ENCODE measurements around the gene TSPAN9.
A peak's percentile ranks its signal among the peaks of the same experiment; 100 is the strongest.

The TSPAN9 gene

GRCh38 chr12:3275171-3276041 lies 198.2 kb downstream of the TSPAN9 start:
- DNase-seq (ENCODE audit: low read depth), result peak; percentile 82

- no peak for DNase-seq (ENCODE audit: low read depth)
Measured at GRCh38 chr12:3276226-3276625, 199.0 kb downstream of the TSPAN9 start.

GRCh38 chr12:3277306-3277943 lies 200.2 kb downstream of the TSPAN9 start:
- no peak for DNase-seq (ENCODE audit: low read depth)

DNA sequence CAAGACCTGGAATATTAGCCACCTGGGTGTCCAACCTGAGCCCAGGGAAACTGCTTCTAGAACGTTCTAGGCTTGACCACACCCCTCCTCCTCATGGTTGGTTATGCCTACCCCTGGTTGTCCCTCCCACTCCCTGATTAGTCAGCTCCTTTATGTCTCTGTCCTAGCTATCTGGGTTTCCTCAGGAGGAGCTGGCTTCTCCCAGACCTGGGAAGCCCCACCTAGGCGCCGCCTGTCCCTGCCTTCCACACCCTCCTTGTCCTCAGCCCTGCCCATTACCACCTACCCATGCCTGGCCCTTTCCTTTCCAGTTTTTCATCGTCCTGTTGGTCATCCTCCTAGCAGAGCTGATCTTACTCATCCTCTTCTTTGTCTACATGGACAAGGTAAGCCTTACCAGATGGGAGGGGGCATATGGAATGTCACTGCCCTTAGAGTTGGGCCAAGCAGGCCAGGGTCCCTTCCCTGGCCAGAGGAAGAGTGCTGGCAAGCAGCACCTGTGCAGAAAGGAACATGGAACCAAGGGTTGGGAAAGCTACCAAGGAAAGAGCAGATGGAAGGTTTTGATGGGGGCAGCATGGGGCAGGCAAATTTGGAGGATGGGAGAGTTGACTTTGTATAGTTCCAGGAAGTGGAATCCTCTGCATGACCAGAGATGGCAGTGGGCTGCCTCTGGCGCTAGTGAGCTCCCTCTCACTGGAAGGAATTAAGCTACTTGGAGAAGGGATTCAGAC lies 201.7 kb downstream of the TSPAN9 start:
- DNase-seq (ENCODE audit: low read depth), result no peak

GRCh38 chr12:3279415-3279780 lies 202.2 kb downstream of the TSPAN9 start:
- DNase-seq (ENCODE audit: low read depth), result no peak

GRCh38 chr12:3279832-3280231 lies 202.7 kb downstream of the TSPAN9 start:
- no peak for DNase-seq (ENCODE audit: low read depth)

DNA sequence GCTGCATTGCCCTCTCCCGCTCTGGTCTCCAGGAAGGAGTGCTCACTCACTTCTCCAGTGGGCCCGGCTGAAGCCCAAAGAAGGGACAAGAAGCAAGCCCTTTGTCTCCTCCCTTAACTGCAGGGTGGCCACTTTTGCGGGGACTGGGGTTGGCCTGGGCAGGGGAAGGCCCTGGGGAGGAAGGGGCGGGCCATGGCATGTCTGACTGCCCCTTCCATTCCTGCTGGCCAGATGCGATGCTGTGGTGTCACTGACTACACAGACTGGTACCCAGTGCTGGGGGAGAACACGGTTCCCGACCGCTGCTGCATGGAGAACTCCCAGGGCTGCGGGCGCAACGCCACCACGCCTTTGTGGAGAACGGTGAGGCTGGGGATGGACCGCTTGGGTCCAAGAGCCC lies 203.8 kb downstream of the TSPAN9 start:
- DNase-seq (ENCODE audit: low read depth), result no peak

GRCh38 chr12:3281588-3282383 lies 204.6 kb downstream of the TSPAN9 start:
- DNase-seq (ENCODE audit: low read depth), result no peak

DNA sequence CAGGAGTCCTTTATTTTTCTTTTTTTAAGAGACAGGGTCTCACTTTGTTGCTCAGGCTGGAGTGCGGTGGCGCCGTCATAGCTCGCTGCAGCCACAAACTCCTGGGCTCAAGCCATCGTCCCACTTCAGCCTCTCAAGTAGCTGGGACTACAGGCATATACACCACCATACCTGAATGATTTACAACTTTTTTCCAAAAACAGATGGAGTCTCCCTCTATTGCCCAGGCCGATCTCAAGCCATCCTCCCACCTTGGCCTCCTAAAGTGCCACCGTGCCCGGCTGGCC lies 205.1 kb downstream of the TSPAN9 start:
- no peak for DNase-seq (ENCODE audit: low read depth)

GRCh38 chr12:3283137-3283680 lies 206.0 kb downstream of the TSPAN9 start:
- no peak for DNase-seq (ENCODE audit: low read depth)

GRCh38 chr12:3284405-3284804 lies 207.2 kb downstream of the TSPAN9 start:
- no peak for DNase-seq (ENCODE audit: low read depth)

GRCh38 chr12:3285570-3285969 lies 208.4 kb downstream of the TSPAN9 start:
- no peak for DNase-seq (ENCODE audit: low read depth)

GRCh38 chr12:3288690-3289089 lies 211.5 kb downstream of the TSPAN9 start:
- no peak for DNase-seq (ENCODE audit: low read depth)

- no peak for DNase-seq (ENCODE audit: low read depth)
Measured at GRCh38 chr12:3289702-3290101, 212.5 kb downstream of the TSPAN9 start.

- DNase-seq (ENCODE audit: low read depth), result no peak
Measured at GRCh38 chr12:3291939-3292338, 214.8 kb downstream of the TSPAN9 start.

DNA sequence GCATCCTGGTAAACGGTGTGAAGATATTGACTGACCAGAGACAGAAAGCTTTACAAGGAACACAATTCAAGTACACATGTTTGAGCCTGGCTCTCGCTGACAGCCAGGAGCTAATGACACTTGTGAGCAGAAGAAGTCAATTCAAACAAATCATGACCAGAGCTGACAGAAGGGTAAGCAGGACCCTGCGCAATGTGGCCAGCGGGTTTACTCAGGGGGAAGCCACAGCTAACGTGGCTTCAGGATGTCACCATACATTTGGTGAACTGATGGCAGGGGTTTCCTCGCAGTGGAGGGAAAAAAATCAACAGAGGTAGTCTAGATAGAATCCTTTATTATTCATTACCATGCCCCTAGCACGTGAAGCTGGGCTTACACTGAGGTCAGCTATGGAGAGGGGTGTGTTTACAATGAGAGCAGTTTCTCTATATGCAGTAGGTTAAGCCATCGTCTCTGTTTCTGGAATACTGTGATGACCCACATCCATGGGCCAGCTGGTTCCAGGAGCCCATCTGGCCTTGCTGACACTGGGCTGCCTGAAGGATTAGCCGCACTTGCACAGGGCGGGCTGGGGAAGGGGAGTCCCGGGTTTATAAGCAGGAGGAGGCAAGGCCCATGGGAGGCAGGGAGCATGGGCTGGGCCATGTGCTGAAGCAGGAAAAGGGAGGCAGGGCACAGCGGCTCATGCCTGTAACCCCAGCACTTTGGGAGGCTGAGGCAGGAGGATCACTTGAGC lies 215.7 kb downstream of the TSPAN9 start:
- no peak for DNase-seq (ENCODE audit: low read depth)

GRCh38 chr12:3293446-3294161 lies 216.4 kb downstream of the TSPAN9 start:
- peak; percentile 81 for DNase-seq (ENCODE audit: low read depth)

DNA sequence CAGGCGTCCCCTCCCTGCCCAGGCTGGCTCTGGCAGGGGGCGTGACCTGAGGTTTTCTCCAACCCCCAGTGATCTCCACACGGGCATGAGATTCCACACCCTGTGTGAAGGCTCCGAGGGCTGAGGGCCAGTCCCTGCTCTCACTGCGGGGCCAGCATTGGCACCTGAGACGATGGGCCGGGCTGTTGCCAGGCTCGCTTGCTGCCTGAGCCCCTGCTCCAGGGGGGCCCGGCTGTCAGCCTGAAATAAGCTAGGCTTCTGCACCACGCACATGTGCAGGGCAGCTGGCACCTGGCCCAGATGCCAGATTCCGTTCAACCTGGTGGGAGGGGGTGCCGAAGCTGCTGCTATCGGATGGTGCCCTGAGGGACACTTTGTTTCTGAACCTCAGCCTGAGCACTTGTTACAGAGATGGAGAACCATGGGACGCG lies 217.3 kb downstream of the TSPAN9 start:
- no peak for DNase-seq (ENCODE audit: low read depth)

DNA sequence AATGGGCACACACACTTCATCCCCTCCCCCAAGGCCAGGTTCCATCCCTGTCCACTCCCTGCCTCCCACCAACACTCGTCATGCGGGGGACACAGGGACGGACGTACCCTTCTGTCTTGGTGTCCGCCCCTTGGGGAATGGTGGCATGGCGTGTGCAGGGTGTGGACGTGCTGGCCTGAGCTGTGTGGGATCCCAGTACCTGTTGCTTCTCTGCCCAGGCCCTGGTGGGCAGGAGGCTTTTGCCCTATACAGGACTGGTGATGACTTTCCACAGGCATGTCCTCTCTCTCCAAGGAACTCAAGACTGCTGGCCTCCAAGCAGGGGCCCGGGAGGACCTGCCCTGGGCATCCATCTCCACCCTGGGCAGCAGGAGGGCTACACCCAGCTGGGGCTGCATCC lies 218.0 kb downstream of the TSPAN9 start:
- no peak for DNase-seq (ENCODE audit: low read depth)

DNA sequence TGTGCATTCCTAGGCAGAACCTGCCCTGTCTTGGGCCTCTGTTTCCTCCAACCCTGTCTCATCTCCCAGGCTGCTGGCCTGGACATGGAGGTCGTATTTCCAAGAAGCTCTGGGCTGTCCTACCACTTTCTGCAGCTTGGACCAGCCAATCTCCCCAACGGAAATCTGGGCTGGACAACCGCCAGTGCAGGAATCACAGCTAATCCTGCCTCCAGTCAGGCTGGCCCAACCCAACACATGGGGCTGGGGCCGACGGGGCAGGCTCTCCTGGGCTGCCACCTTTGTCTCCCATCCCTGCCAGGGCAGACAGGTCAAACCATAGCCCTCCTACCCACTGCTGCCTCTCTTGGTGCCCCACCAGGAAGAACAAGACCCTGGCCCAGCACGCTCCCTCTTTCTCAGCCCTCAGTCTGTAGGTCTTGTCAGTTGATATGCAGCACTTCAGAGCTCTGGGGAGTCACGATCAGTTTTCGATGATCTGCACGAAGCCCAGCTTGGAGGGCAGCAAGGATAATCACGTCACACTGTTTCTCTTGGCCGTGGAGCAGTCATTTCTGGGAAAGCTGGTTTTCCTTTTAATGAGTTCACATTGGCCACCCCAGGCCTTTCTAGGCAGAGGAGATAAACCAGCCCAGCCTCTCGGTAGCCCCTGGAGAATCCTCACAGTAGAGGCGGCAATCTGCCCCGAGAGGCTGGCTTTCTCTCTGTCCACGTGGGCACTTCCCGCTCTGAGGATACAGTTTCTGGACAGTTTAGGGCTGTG lies 218.6 kb downstream of the TSPAN9 start:
- no peak for DNase-seq (ENCODE audit: low read depth)
